HEK293T (cell line): Measurements from ENCODE around the gene CYP3A4.
"Not testable (repeated sequence)": the region's sequence is repeated elsewhere in the genome, so short reads cannot be mapped to it uniquely, and the experiment has no call there.

Experiments
- CTCF ChIA-PET: fragments of 350-600 bp; formaldehyde crosslinking; extraction: SDS; loops from one replicate; lab custom pipeline; 2021; ENCODE audit warnings: antibody characterized with exemption, inconsistent platforms; lab: Yijun Ruan, JAX
- POLR2A ChIA-PET: fragments of 350-600 bp; formaldehyde crosslinking; extraction: SDS; loops from one replicate; lab custom pipeline; 2020; ENCODE audit warnings: antibody characterized with exemption, inconsistent platforms; lab: Yijun Ruan, JAX
- DNase-seq: peaks from one replicate; pipeline ENCODE4 v3.0.0; 2012; ENCODE audit warnings: mixed read lengths; ENCODE audit errors: extremely low spot score
- ARNT ChIP-seq: fragments of 450-650 bp; IDR thresholded peaks from 2 replicates; pipeline ENCODE4 v1.6.1; 2017; ENCODE audit warnings: mild to moderate bottlenecking
- BHLHE40 ChIP-seq: fragments of 450-650 bp; IDR thresholded peaks from 2 replicates; pipeline ENCODE4 v1.6.1; 2016; ENCODE audit warnings: mild to moderate bottlenecking, moderate library complexity, borderline replicate concordance
- CTBP1 ChIP-seq: fragments of 450-650 bp; IDR thresholded peaks from 2 replicates; pipeline ENCODE4 v1.6.1; 2016; ENCODE audit warnings: borderline replicate concordance
- ELF4 ChIP-seq: fragments of 450-650 bp; IDR thresholded peaks from 2 replicates; pipeline ENCODE4 v1.6.1; 2017; ENCODE audit warnings: antibody characterized with exemption
- FOXA1 ChIP-seq: fragments of 450-650 bp; IDR thresholded peaks from 2 replicates; pipeline ENCODE4 v1.6.1; 2016; ENCODE audit warnings: mild to moderate bottlenecking
- FOXK2 ChIP-seq: fragments of 450-650 bp; IDR thresholded peaks from 2 replicates; pipeline ENCODE4 v1.6.1; 2016; ENCODE audit warnings: mild to moderate bottlenecking
- FOXM1 ChIP-seq: fragments of 450-650 bp; IDR thresholded peaks from 2 replicates; pipeline ENCODE4 v1.6.1; 2017; ENCODE audit warnings: mild to moderate bottlenecking, borderline replicate concordance
- HDGF ChIP-seq: fragments of 450-650 bp; IDR thresholded peaks from 2 replicates; pipeline ENCODE4 v1.6.1; 2017; ENCODE audit warnings: antibody characterized with exemption, borderline replicate concordance
- L3MBTL2 ChIP-seq: fragments of 450-650 bp; conservative IDR thresholded peaks from 2 replicates; pipeline ENCODE4 v1.6.1; 2016; ENCODE audit warnings: mild to moderate bottlenecking
- LEF1 ChIP-seq: fragments of 450-650 bp; IDR thresholded peaks from 2 replicates; pipeline ENCODE4 v1.6.1; 2017; ENCODE audit warnings: mild to moderate bottlenecking, borderline replicate concordance
- NFRKB ChIP-seq: fragments of 450-650 bp; IDR thresholded peaks from 2 replicates; pipeline ENCODE4 v1.6.1; 2016; ENCODE audit warnings: mild to moderate bottlenecking, moderate library complexity
- PKNOX1 ChIP-seq: fragments of 450-650 bp; IDR thresholded peaks from 2 replicates; pipeline ENCODE4 v1.6.1; 2016
- SP1 ChIP-seq: fragments of 450-650 bp; IDR thresholded peaks from 2 replicates; pipeline ENCODE4 v1.6.1; 2017
- SUZ12 ChIP-seq: fragments of 450-650 bp; IDR thresholded peaks from 2 replicates; pipeline ENCODE4 v1.6.1; 2016; ENCODE audit warnings: mild to moderate bottlenecking
- TARDBP ChIP-seq: fragments of 450-650 bp; IDR thresholded peaks from 2 replicates; pipeline ENCODE4 v1.6.1; 2016
- ZNF384 ChIP-seq: fragments of 450-650 bp; IDR thresholded peaks from 2 replicates; pipeline ENCODE4 v1.6.1; 2016

Gene CYP3A4

GRCh38 chr7:99766484-99767099 lies 17.4 kb downstream of the CYP3A4 start:
- TF ChIP-seq L3MBTL2 (no peak), ELF4 (no peak), LEF1 (no peak), HDGF (no peak), ZNF384 (no peak), TARDBP (no peak), NFRKB (no peak), BHLHE40 (no peak), ARNT (no peak), FOXA1 (no peak), SUZ12 (no peak), FOXM1 (no peak), FOXK2 (no peak), PKNOX1 (no peak), CTBP1 (no peak)
- DNase-seq, result no peak
- ChIA-PET POLR2A (no interaction called here), CTCF (no interaction called here)

- CTCF ChIA-PET, result no interaction called here
- no peak for DNase-seq
- POLR2A ChIA-PET, result no interaction called here
- no peak for TF ChIP-seq FOXK2
- TF ChIP-seq ZNF384, result no peak
- no peak for TF ChIP-seq SUZ12
- TF ChIP-seq ELF4, result no peak
- TF ChIP-seq PKNOX1, result no peak
- TF ChIP-seq TARDBP, result no peak
- TF ChIP-seq CTBP1, result no peak
- TF ChIP-seq FOXA1, result no peak
- no peak for TF ChIP-seq HDGF
- no peak for TF ChIP-seq NFRKB
- no peak for TF ChIP-seq ARNT
Observed at GRCh38 chr7:99764478-99764877, 19.5 kb downstream of the CYP3A4 start.

GRCh38 chr7:99762680-99763327 lies 21.2 kb downstream of the CYP3A4 start:
- DNase-seq, result no peak
- TF ChIP-seq CTBP1 (no peak), FOXA1 (no peak), L3MBTL2 (no peak), SUZ12 (no peak), ELF4 (no peak), NFRKB (no peak), ZNF384 (no peak), LEF1 (no peak), TARDBP (no peak), ARNT (no peak), FOXM1 (no peak), BHLHE40 (no peak), PKNOX1 (no peak), SP1 (no peak)
- ChIA-PET CTCF (no interaction called here), POLR2A (no interaction called here)

GRCh38 chr7:99755085-99755484 lies 28.9 kb downstream of the CYP3A4 start:
- POLR2A ChIA-PET, result no interaction called here
- no peak for DNase-seq
- CTCF ChIA-PET, result interaction anchor here (0.6 kb wide), 1 partner anchor 30 kb away, joined by 4 read pairs; no protein-coding TSS in a partner anchor
- no peak for TF ChIP-seq HDGF
- no peak for TF ChIP-seq PKNOX1
- TF ChIP-seq SUZ12, result no peak
- TF ChIP-seq FOXK2, result no peak
- no peak for TF ChIP-seq L3MBTL2

- ChIA-PET POLR2A (no interaction called here), CTCF (no interaction called here)
- no peak for DNase-seq
Observed at GRCh38 chr7:99752356-99752755, 31.6 kb downstream of the CYP3A4 start.

GRCh38 chr7:99751322-99752052 lies 32.5 kb downstream of the CYP3A4 start:
- CTCF ChIA-PET, DNase-seq, POLR2A ChIA-PET: not testable (repeated sequence)

More at GRCh38 chr7:99752356-99752755, 31.6 kb downstream of the CYP3A4 start:
- no peak for TF ChIP-seq CTBP1
